B cell (primary cell): Measurements from ENCODE around the gene CCM2. TPM values are rescaled to one million over a fixed set of nuclear protein-coding genes. Genes with fewer than 3 reads are reported as not detected.
A peak's percentile ranks its signal among the peaks of the same experiment; 100 is the strongest.

ENCODE experiments used
- ATAC-seq: fragments of 200-7000 bp; cut with Tn5 transposase; one replicate; pipeline ENCODE4 v1.10.0; 2021; ENCODE audit warnings: low read depth, mild to moderate bottlenecking, moderate number of reproducible peaks, moderate library complexity
- CTCF ChIA-PET: fragments of 350-600 bp; sonication (Branson Sonifier 250); formaldehyde crosslinking; loops from one replicate; lab custom pipeline; 2021; ENCODE audit warnings: antibody characterized with exemption, inconsistent platforms; lab: Charles Lee
- POLR2A ChIA-PET: fragments of 350-600 bp; sonication (Branson Sonifier 250); formaldehyde crosslinking; loops from one replicate; lab custom pipeline; 2021; ENCODE audit warnings: antibody characterized with exemption; lab: Charles Lee
- DNase-seq: peaks from one replicate; pipeline ENCODE4 v3.0.0; 2013
- H2AFZ ChIP-seq: 2 replicates; pipeline ENCODE4 v1.6.1; 2012; ENCODE audit warnings: mild to moderate bottlenecking, low read depth, low read length; ENCODE audit not compliant: insufficient read depth, poor library complexity, severe bottlenecking
- H3K27ac ChIP-seq, 2 donors: 1 replicate in 1 of 2; 2 replicates in 1 of 2; pipeline ENCODE4 v1.5.1; 2012 to 2013; ENCODE audit warnings: low read length in 2 of 2, mild to moderate bottlenecking in 2 of 2, moderate library complexity in 1 of 2
- H3K27me3 ChIP-seq, 4 experiments: fragments of 200-600 bp in 1 of 4; sonication (generic) in 1 of 4; replicated peaks in 1 of 4; 1 replicate in 2 of 4; 2 replicates in 2 of 4; pipeline versions ENCODE4 v1.6.1 to v1.7.0; 2013 to 2016; ENCODE audit warnings: low read length in 3 of 4, mild to moderate bottlenecking in 2 of 4, mixed read lengths in 1 of 4, moderate library complexity in 1 of 4; ENCODE audit not compliant: insufficient read depth in 4 of 4, control insufficient read depth in 3 of 4; ENCODE audit errors: control extremely low read depth in 1 of 4
- H3K36me3 ChIP-seq, 2 experiments: replicated peaks in 1 of 2; 1 replicate in 1 of 2; 2 replicates in 1 of 2; pipeline versions ENCODE4 v1.6.1 to v1.7.1; 2013; ENCODE audit warnings: low read length in 1 of 2; ENCODE audit not compliant: insufficient read depth in 2 of 2, control insufficient read depth in 1 of 2; ENCODE audit errors: control extremely low read depth in 1 of 2, extremely low read depth in 1 of 2
- H3K4me1 ChIP-seq, 2 donors: fragments of 200-600 bp in 1 of 2; sonication (generic) in 1 of 2; 1 replicate in 1 of 2; 2 replicates in 1 of 2; pipeline versions ENCODE4 v1.5.1 to v1.6.1; 2013 to 2017; ENCODE audit warnings: low read length in 2 of 2; ENCODE audit not compliant: control insufficient read depth in 2 of 2, insufficient read depth in 2 of 2
- H3K4me2 ChIP-seq: replicated peaks from 2 replicates; pipeline ENCODE3; 2012; ENCODE audit warnings: mild to moderate bottlenecking, low read depth, low read length; ENCODE audit not compliant: poor library complexity, severe bottlenecking
- H3K4me3 ChIP-seq, 5 experiments: fragments of 200-600 bp in 1 of 5; sonication (generic) in 1 of 5; 1 replicate in 3 of 5; 2 replicates in 2 of 5; pipeline versions ENCODE4 v1.5.1 to v1.7.0; 2011 to 2016; ENCODE audit warnings: low read length in 4 of 5, mild to moderate bottlenecking in 4 of 5, low read depth in 2 of 5, control low read depth in 1 of 5, moderate library complexity in 1 of 5; ENCODE audit not compliant: insufficient read depth in 1 of 5; ENCODE audit errors: control extremely low read depth in 1 of 5, extremely low read depth in 1 of 5
- H3K79me2 ChIP-seq: fragments of 200-600 bp; sonication (generic); one replicate; pipeline ENCODE4 v1.6.0; 2016; ENCODE audit warnings: low read length; ENCODE audit not compliant: control insufficient read depth, insufficient read depth
- H3K9ac ChIP-seq: fragments of 200-600 bp; sonication (generic); 2 replicates; pipeline ENCODE4 v1.6.1; 2017; ENCODE audit warnings: mild to moderate bottlenecking, low read length, moderate library complexity
- H3K9me3 ChIP-seq, 3 donors: one replicate each; pipeline versions ENCODE4 v1.6.1 to v1.7.1; 2013; ENCODE audit warnings: low read length in 2 of 3; ENCODE audit not compliant: control insufficient read depth in 2 of 3, insufficient read depth in 1 of 3; ENCODE audit errors: control extremely low read depth in 1 of 3
- H4K20me1 ChIP-seq: 2 replicates; pipeline ENCODE4 v1.6.0; 2012; ENCODE audit warnings: mild to moderate bottlenecking, low read length; ENCODE audit not compliant: insufficient read depth, control insufficient read depth, poor library complexity, severe bottlenecking
- H3K27ac Mint-ChIP-seq: one replicate; pipeline ENCODE4 v1.8.0; 2021; ENCODE audit warnings: mixed read lengths
- H3K27me3 Mint-ChIP-seq: one replicate; pipeline ENCODE4 v1.8.0; 2021; ENCODE audit warnings: mixed read lengths
- H3K4me1 Mint-ChIP-seq: one replicate; pipeline ENCODE4 v1.8.0; 2021; ENCODE audit warnings: mixed read lengths
- H3K4me3 Mint-ChIP-seq: one replicate; pipeline ENCODE4 v1.8.0; 2021; ENCODE audit warnings: mixed read lengths
- H3K9me3 Mint-ChIP-seq: one replicate; pipeline ENCODE4 v1.8.0; 2022; ENCODE audit warnings: mixed read lengths; ENCODE audit not compliant: insufficient read depth
- EZH2 ChIP-seq: IDR thresholded peaks from 2 replicates; pipeline ENCODE4 v1.6.1; 2012; ENCODE audit warnings: borderline replicate concordance, low read depth, mild to moderate bottlenecking, moderate library complexity, low read length; ENCODE audit not compliant: insufficient read depth, poor library complexity, severe bottlenecking
- WGBS: methylation state at CpG from one replicate; pipeline ENCODE4 v1.1.5; 2013; ENCODE audit warnings: missing lambda C conversion rate; ENCODE audit not compliant: insufficient coverage; 5-methylcytosine and 5-hydroxymethylcytosine counted together
- intact Hi-C: fragments of 100-400 bp; cut with micrococcal nuclease; formaldehyde crosslinking; loops from one replicate; pipeline ENCODE4 v1.10.0; 2022
- polyA plus RNA-seq: library from polyadenylated mRNA; depleted of rRNA; stranded (reverse); fragments of >200 nt; gene quantifications from 2 replicates; pipeline ENCODE4 v1.2.3, GENCODE V29; 2012
- total RNA-seq, 2 donors: library from RNA; stranded (reverse); fragments of 120-200 nt in 1 of 2; gene quantifications; 1 replicate in 1 of 2; 2 replicates in 1 of 2; pipeline versions ENCODE4 v1.2.3 to v1.2.4, GENCODE V29; 2013 to 2022
- TF ChIP-seq, protein P1 (sequence below): fragments of 200-600 bp; IDR thresholded peaks from one replicate; pipeline ENCODE4 v1.8.0; 2022; ENCODE audit warnings: antibody characterized with exemption, mild to moderate bottlenecking

CCM2 gene
- total and polyA plus RNA-seq, 2 donors (not counting 1 experiment from before 2014, with no cell fraction given): 150 to 201 TPM

DNA sequence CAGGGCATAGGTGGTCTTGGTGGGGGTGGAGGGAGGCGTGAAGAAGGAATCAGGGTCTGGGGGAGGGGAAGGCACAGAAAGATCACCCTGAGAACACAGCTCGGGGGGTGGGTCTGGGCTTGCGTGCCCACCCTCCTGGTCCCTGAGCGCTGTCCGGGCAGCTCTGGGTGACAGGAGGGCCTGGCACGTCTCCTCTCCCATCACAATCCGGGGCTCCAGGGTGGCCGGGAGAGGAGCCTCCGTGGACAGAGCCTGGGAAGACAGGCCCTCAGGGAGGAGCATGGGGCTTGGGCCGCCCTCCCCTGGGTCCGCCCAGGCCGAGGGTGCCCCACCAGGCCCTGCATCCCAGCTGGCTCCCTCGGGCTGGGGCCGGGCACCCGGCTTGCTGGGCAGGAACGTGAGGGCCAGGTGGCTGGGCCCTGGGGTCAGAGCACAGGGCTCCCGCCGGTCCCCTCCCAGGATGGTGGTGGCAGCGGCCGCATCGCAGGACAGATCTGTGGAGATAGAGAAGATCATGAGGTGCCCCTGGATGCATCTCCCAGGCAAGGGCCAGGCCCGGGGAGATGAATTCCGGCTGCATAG lies 85.7 kb downstream of the CCM2 start:
- ChIA-PET CTCF (no interaction called here), POLR2A (no interaction called here)
- no peak overlapping the region for H3K27ac ChIP-seq
- no peak overlapping the region for H3K9ac ChIP-seq
- no peak for ATAC-seq
- TF ChIP-seq EZH2: no peak
- TF ChIP-seq, protein P1, sequence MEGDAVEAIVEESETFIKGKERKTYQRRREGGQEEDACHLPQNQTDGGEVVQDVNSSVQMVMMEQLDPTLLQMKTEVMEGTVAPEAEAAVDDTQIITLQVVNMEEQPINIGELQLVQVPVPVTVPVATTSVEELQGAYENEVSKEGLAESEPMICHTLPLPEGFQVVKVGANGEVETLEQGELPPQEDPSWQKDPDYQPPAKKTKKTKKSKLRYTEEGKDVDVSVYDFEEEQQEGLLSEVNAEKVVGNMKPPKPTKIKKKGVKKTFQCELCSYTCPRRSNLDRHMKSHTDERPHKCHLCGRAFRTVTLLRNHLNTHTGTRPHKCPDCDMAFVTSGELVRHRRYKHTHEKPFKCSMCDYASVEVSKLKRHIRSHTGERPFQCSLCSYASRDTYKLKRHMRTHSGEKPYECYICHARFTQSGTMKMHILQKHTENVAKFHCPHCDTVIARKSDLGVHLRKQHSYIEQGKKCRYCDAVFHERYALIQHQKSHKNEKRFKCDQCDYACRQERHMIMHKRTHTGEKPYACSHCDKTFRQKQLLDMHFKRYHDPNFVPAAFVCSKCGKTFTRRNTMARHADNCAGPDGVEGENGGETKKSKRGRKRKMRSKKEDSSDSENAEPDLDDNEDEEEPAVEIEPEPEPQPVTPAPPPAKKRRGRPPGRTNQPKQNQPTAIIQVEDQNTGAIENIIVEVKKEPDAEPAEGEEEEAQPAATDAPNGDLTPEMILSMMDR: no peak
- H3K9me3 ChIP-seq: peaks cover 0 to 4% (median 0%) of the 10 kb centered on the region in 3 donors
- 89% methylated on average over 23 of the region's 23 CpGs for WGBS
- no peak overlapping the region for H3K4me2 ChIP-seq
- H3K4me1 Mint-ChIP-seq: peaks cover 14% of the 10 kb centered on the region
- no peak overlapping the region for H3K4me3 ChIP-seq
- peaks cover 14% of the 10 kb centered on the region in 2 donors for H3K4me1 ChIP-seq
- H4K20me1 ChIP-seq: no peaks in the 10 kb centered on the region
- H3K27me3 ChIP-seq: peaks cover 0 to 26% (median 7%) of the 10 kb centered on the region in 4 experiments
- no peaks in the 10 kb centered on the region for H3K79me2 ChIP-seq
- intact Hi-C loops: no loop called here
- H3K4me3 Mint-ChIP-seq: no peak overlapping the region
- no peak overlapping the region for H3K27ac Mint-ChIP-seq
- H3K27me3 Mint-ChIP-seq: peaks cover 9% of the 10 kb centered on the region
- no peak for DNase-seq
- no peaks in the 10 kb centered on the region for H3K36me3 ChIP-seq
- no peak overlapping the region for H2AFZ ChIP-seq
- H3K9me3 Mint-ChIP-seq: no peaks in the 10 kb centered on the region

DNA sequence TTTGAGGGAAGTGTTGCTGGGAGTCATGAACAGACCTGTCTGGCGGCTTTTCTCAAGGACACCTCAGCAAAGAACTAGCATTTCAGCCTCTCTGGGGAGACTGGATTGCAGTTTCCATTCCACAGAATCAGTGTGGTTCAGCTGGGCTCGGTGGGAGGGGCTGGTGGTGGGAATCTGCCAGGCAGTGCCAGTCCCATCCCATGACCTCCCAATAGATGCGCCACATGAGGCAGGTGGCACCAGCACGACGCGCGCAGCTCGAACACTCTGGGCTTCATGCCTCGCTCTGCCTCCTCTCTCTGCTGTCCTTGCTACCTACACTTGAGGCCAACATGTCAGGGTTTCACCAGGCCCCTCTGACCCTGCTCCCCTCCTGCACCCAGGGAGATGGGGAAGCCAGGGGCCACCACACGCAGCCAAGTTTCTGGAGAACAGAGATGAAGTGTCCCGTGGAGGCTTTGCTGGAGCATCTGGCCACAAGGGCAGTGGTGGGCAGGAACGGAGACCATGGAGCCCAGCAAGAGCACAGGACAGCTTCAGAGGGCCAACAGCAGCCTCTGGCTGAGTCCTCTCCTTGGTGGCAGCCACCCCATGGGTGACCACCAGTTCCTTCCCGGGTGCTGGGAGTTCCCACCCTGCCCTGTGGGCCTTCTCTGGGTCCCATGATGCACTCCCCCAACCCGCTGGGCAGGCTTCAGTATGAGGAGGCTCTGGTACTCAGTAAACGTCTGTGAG lies 86.5 kb downstream of the CCM2 start:
- Histone ChIP-seq H4K20me1 (no peaks in the 10 kb centered on the region), H3K4me2 (no peak overlapping the region), H3K27ac (no peak overlapping the region), H3K4me3 (no peak overlapping the region), H3K27me3 (peaks cover 0 to 26% (median 7%) of the 10 kb centered on the region in 4 experiments), H3K9ac (no peak overlapping the region), H3K9me3 (peaks cover 0 to 4% (median 0%) of the 10 kb centered on the region in 3 donors), H2AFZ (no peak overlapping the region), H3K4me1 (peaks cover 14% of the 10 kb centered on the region in 2 donors), H3K79me2 (no peaks in the 10 kb centered on the region), H3K36me3 (no peaks in the 10 kb centered on the region)
- H3K4me3 Mint-ChIP-seq: peak overlapping the region; percentile 50
- intact Hi-C loops: no loop called here
- ATAC-seq (no peak), DNase-seq (no peak)
- WGBS: 87% methylated on average over 13 of the region's 15 CpGs
- peaks cover 14% of the 10 kb centered on the region for H3K4me1 Mint-ChIP-seq
- no peak for TF ChIP-seq EZH2
- TF ChIP-seq, protein P1: no peak
- ChIA-PET POLR2A (no interaction called here), CTCF (interaction anchor here (0.6 to 1.0 kb wide), 2 partner anchors 23 to 74 kb away, joined by 3 to 4 read pairs; no protein-coding TSS in a partner anchor)
- peak overlapping the region; percentile 3 for H3K27ac Mint-ChIP-seq
- H3K9me3 Mint-ChIP-seq: no peaks in the 10 kb centered on the region
- peaks cover 9% of the 10 kb centered on the region for H3K27me3 Mint-ChIP-seq
